MM.1S (cell line): ENCODE results near the gene LCLAT1.

Experiments
- DNase-seq: peaks from one replicate; pipeline ENCODE4 v3.0.0-alpha.2; 2015
- H2AFZ ChIP-seq: fragments of 300-600 bp; sonication (generic); 2 replicates; pipeline ENCODE4 v1.6.0; 2016; ENCODE audit warnings: antibody characterized with exemption, low read length
- H3F3A ChIP-seq: fragments of 300-600 bp; sonication (generic); 2 replicates; pipeline ENCODE4 v1.6.1; 2016; ENCODE audit warnings: mild to moderate bottlenecking, antibody characterized with exemption, low read length, moderate library complexity, mixed read lengths; ENCODE audit not compliant: insufficient read depth
- H3K27ac ChIP-seq: fragments of 300-600 bp; sonication (generic); 2 replicates; pipeline ENCODE4 v1.5.1; 2016; ENCODE audit warnings: mild to moderate bottlenecking, low read length
- H3K27me3 ChIP-seq: fragments of 300-600 bp; sonication (generic); replicated peaks from 2 replicates; pipeline ENCODE4 v1.6.0; 2016; ENCODE audit warnings: low read length; ENCODE audit not compliant: insufficient read depth
- H3K36me3 ChIP-seq: fragments of 300-600 bp; sonication (generic); replicated peaks from 2 replicates; pipeline ENCODE4 v1.6.1; 2016; ENCODE audit warnings: mild to moderate bottlenecking, low read length, mixed read lengths; ENCODE audit not compliant: insufficient read depth
- H3K4me1 ChIP-seq: fragments of 300-600 bp; sonication (generic); 2 replicates; pipeline ENCODE4 v1.6.1; 2016; ENCODE audit warnings: low read length, mixed read lengths
- H3K4me2 ChIP-seq: fragments of 300-600 bp; sonication (generic); 2 replicates; pipeline ENCODE4 v1.6.0; 2016; ENCODE audit warnings: low read depth, low read length
- H3K4me3 ChIP-seq: fragments of 300-600 bp; sonication (generic); 2 replicates; pipeline ENCODE4 v1.5.1; 2016; ENCODE audit warnings: low read length, mixed read lengths
- H3K79me2 ChIP-seq: fragments of 300-600 bp; sonication (generic); 2 replicates; pipeline ENCODE4 v1.6.1; 2016; ENCODE audit warnings: mixed run types, low read length, mixed read lengths
- H3K9ac ChIP-seq: fragments of 300-600 bp; sonication (generic); 2 replicates; pipeline ENCODE4 v1.6.1; 2016; ENCODE audit warnings: low read length, mixed read lengths
- H3K9me2 ChIP-seq: fragments of 300-600 bp; sonication (generic); replicated peaks from 2 replicates; pipeline ENCODE4 v1.6.1; 2016; ENCODE audit warnings: mild to moderate bottlenecking, low read length, mixed read lengths; ENCODE audit not compliant: insufficient read depth
- H3K9me3 ChIP-seq: fragments of 300-600 bp; sonication (generic); replicated peaks from 2 replicates; pipeline ENCODE4 v1.6.1; 2016; ENCODE audit warnings: mild to moderate bottlenecking, low read length, mixed read lengths; ENCODE audit not compliant: insufficient read depth
- H4K20me1 ChIP-seq: fragments of 300-600 bp; sonication (generic); 2 replicates; pipeline ENCODE4 v1.6.1; 2016; ENCODE audit warnings: mild to moderate bottlenecking, low read length, moderate library complexity, mixed read lengths; ENCODE audit not compliant: insufficient read depth
- EZH2 ChIP-seq: fragments of 300-600 bp; sonication (generic); optimal IDR thresholded peaks from 2 replicates; pipeline ENCODE3; 2017; ENCODE audit warnings: low read depth, mild to moderate bottlenecking, antibody characterized with exemption, low read length, mixed read lengths
- EZH2phosphoT487 ChIP-seq: fragments of 300-600 bp; sonication (generic); IDR thresholded peaks from 2 replicates; pipeline ENCODE4 v1.6.1; 2018; ENCODE audit warnings: antibody characterized with exemption, low read length
- TF ChIP-seq, protein P1 (sequence below): fragments of 300-600 bp; sonication (generic); IDR thresholded peaks from 2 replicates; pipeline ENCODE4 v1.5.1; 2016; ENCODE audit warnings: antibody characterized with exemption, low read length, mixed read lengths

The LCLAT1 gene

GRCh38 chr2:30421604-30422443 lies 25.2 kb upstream of the LCLAT1 start:
- no peaks in the 10 kb centered on the region for H3K27me3 ChIP-seq
- H4K20me1 ChIP-seq = no peaks in the 10 kb centered on the region
- H3K36me3 ChIP-seq = no peaks in the 10 kb centered on the region
- no peaks in the 10 kb centered on the region for H3K4me1 ChIP-seq
- no peaks in the 10 kb centered on the region for H3K9me3 ChIP-seq
- H3K27ac ChIP-seq = no peak overlapping the region
- H3K9me2 ChIP-seq = no peaks in the 10 kb centered on the region
- no peak overlapping the region for H3K4me3 ChIP-seq
- H3K9ac ChIP-seq = no peak overlapping the region
- TF ChIP-seq, protein P1, sequence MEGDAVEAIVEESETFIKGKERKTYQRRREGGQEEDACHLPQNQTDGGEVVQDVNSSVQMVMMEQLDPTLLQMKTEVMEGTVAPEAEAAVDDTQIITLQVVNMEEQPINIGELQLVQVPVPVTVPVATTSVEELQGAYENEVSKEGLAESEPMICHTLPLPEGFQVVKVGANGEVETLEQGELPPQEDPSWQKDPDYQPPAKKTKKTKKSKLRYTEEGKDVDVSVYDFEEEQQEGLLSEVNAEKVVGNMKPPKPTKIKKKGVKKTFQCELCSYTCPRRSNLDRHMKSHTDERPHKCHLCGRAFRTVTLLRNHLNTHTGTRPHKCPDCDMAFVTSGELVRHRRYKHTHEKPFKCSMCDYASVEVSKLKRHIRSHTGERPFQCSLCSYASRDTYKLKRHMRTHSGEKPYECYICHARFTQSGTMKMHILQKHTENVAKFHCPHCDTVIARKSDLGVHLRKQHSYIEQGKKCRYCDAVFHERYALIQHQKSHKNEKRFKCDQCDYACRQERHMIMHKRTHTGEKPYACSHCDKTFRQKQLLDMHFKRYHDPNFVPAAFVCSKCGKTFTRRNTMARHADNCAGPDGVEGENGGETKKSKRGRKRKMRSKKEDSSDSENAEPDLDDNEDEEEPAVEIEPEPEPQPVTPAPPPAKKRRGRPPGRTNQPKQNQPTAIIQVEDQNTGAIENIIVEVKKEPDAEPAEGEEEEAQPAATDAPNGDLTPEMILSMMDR = no peak
- TF ChIP-seq EZH2phosphoT487 = no peak
- TF ChIP-seq EZH2 = no peak
- H3K79me2 ChIP-seq = no peaks in the 10 kb centered on the region
- H3K4me2 ChIP-seq = no peak overlapping the region
- peak; percentile 23 for DNase-seq
- no peaks in the 10 kb centered on the region for H3F3A ChIP-seq
- H2AFZ ChIP-seq = no peak overlapping the region

DNA sequence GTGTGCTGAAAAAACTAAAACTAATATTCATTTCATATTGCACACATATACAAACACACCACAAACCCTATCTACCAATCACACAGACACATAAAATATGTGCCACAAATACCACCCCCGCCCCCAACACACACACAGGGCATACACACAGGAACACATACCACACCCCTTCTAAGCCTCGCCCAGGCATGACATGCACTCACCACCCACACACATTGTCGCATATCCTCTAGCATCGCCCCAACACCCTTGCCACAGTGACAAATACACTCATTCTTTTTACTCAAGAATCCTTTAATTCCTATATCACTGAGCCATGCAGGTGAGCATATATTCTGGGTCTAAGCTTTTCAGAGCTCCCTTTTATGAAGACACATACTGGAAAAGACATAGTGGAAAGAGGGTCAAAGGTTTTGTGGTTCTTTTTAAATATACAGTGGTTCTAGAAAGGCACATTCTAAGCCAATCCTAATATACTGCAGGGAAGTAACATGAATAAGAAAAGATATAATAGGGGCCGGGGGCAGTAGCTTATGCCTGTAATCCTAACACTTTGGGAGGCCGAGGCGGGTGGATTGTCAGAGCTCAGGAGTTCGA lies 24.5 kb upstream of the LCLAT1 start:
- H3K4me1 ChIP-seq = no peaks in the 10 kb centered on the region
- no peaks in the 10 kb centered on the region for H3K27me3 ChIP-seq
- TF ChIP-seq, protein P1 = no peak
- TF ChIP-seq EZH2 = no peak
- no peak for TF ChIP-seq EZH2phosphoT487
- DNase-seq = no peak
- no peak overlapping the region for H2AFZ ChIP-seq
- H3K4me3 ChIP-seq = no peak overlapping the region
- H3K79me2 ChIP-seq = no peaks in the 10 kb centered on the region
- no peaks in the 10 kb centered on the region for H3K36me3 ChIP-seq
- no peaks in the 10 kb centered on the region for H4K20me1 ChIP-seq
- H3K9ac ChIP-seq = no peak overlapping the region
- no peaks in the 10 kb centered on the region for H3K9me3 ChIP-seq
- H3K4me2 ChIP-seq = no peak overlapping the region
- no peaks in the 10 kb centered on the region for H3F3A ChIP-seq
- H3K27ac ChIP-seq = no peak overlapping the region
- no peaks in the 10 kb centered on the region for H3K9me2 ChIP-seq

- Histone ChIP-seq H3K4me2 (no peak overlapping the region), H2AFZ (no peak overlapping the region), H3K27ac (no peak overlapping the region), H3K4me3 (no peak overlapping the region), H3K9me2 (no peaks in the 10 kb centered on the region), H3K79me2 (no peaks in the 10 kb centered on the region), H3F3A (no peaks in the 10 kb centered on the region), H4K20me1 (no peaks in the 10 kb centered on the region), H3K4me1 (no peaks in the 10 kb centered on the region), H3K9me3 (no peaks in the 10 kb centered on the region), H3K36me3 (no peaks in the 10 kb centered on the region), H3K27me3 (no peaks in the 10 kb centered on the region), H3K9ac (no peak overlapping the region)
- no peak for DNase-seq
- TF ChIP-seq, protein P1 = no peak
- TF ChIP-seq EZH2 (no peak), EZH2phosphoT487 (no peak)
Measured at GRCh38 chr2:30424231-30424630, 22.8 kb upstream of the LCLAT1 start.
